Gastrocnemius medialis (tissue), 4 donors: ENCODE results near the gene GPR152.

Experiments
- POLR2A ChIP-seq, 2 donors: fragments of 450-650 bp; IDR thresholded peaks; one replicate each; pipeline ENCODE4 v1.6.1; 2017; ENCODE audit warnings: antibody characterized with exemption in 2 of 2, mild to moderate bottlenecking in 2 of 2, moderate library complexity in 2 of 2
- TF ChIP-seq, protein P1 (sequence below), 5 experiments: fragments of 450-650 bp in 3 of 5; fragments of 200-600 bp in 2 of 5; sonication (generic) in 2 of 5; IDR thresholded peaks in 4 of 5; conservative IDR thresholded peaks in 1 of 5; 1 replicate in 4 of 5; 2 replicates in 1 of 5; pipeline ENCODE4 v1.5.1; 2016 to 2019; ENCODE audit warnings: antibody characterized with exemption in 5 of 5, mild to moderate bottlenecking in 3 of 5, moderate library complexity in 3 of 5

DNA sequence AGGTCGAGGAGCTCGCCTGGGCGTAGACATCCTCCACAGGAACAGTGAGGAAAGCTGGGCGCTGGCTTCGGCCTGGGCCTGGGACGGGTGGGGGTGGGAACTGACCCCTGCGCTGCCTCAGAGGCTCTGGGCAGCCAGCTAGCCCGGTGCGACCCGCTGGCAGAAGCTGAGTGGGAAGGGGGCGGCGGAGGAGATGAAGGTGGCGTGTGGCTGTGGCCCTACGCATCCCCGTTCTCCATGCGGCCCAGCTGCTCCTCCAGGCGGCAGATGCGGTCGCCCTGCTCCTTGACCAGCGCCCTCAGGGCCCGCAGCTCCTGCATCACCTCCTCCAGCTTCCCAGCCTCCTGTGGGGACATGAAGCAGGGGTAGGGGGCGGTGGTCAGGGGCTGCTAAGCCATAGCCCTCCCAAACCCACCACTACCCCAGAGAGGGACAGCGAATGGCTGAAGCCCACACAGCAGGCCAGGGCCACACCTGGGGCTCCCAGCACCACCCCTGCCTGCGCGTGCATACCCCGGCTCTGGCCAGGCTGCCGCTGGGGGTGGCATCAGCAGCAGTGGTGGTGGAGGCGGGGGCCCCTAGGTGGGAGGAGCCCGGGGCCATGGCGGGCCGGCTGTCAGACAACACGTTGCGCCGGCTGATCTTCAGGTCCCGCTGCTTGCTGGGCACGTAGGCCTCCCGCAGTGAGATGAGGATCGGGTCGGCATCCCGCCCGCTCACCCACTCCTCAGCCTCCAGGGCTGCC lies 14.2 kb downstream of the GPR152 start:
- TF ChIP-seq, protein P1, sequence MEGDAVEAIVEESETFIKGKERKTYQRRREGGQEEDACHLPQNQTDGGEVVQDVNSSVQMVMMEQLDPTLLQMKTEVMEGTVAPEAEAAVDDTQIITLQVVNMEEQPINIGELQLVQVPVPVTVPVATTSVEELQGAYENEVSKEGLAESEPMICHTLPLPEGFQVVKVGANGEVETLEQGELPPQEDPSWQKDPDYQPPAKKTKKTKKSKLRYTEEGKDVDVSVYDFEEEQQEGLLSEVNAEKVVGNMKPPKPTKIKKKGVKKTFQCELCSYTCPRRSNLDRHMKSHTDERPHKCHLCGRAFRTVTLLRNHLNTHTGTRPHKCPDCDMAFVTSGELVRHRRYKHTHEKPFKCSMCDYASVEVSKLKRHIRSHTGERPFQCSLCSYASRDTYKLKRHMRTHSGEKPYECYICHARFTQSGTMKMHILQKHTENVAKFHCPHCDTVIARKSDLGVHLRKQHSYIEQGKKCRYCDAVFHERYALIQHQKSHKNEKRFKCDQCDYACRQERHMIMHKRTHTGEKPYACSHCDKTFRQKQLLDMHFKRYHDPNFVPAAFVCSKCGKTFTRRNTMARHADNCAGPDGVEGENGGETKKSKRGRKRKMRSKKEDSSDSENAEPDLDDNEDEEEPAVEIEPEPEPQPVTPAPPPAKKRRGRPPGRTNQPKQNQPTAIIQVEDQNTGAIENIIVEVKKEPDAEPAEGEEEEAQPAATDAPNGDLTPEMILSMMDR (IDR thresholded peaks at IDR 0.05 in 4 of 5, conservative IDR thresholded peaks at IDR 0.05 in 1 of 5): no peak
- TF ChIP-seq POLR2A (IDR thresholded peaks at IDR 0.05): no peak
